MCF 10A (cell line): ENCODE measurements around the gene SS18L1. TPM values are rescaled to one million over a fixed set of nuclear protein-coding genes. Genes with fewer than 3 reads are reported as not detected.

Source experiments
- BruUV-seq: library from RNA; stranded (reverse); fragments of 400-500 nt; replicated peaks from 2 replicates; lab custom pipeline; 2021; lab: Mats Ljungman, UMichigan
- CTCF ChIA-PET: fragments of 300-600 bp; sonication (Branson Sonifier 250); formaldehyde crosslinking; extraction: SDS; loops from one replicate; lab custom pipeline; 2021; ENCODE audit warnings: antibody characterized with exemption, inconsistent platforms; lab: Yijun Ruan, JAX
- POLR2A ChIA-PET: fragments of 300-600, 350-650 bp; sonication (Branson Sonifier 250); formaldehyde crosslinking; extraction: SDS; loops from one replicate; lab custom pipeline; 2020; ENCODE audit warnings: antibody characterized with exemption, inconsistent platforms; lab: Yijun Ruan, JAX
- DNase-seq: peaks from one replicate; pipeline ENCODE4 v3.0.0-alpha.2; 2018; ENCODE audit not compliant: unreplicated experiment
- H3K27ac Mint-ChIP-seq: one replicate; pipeline ENCODE4 v1.8.0; 2022; ENCODE audit warnings: mild to moderate bottlenecking, low read depth, mixed read lengths; ENCODE audit not compliant: unreplicated experiment
- H3K27me3 Mint-ChIP-seq: one replicate; pipeline ENCODE4 v1.8.0; 2022; ENCODE audit warnings: mixed read lengths; ENCODE audit not compliant: insufficient read depth, unreplicated experiment
- H3K36me3 Mint-ChIP-seq: one replicate; pipeline ENCODE4 v1.8.0; 2022; ENCODE audit warnings: mild to moderate bottlenecking, moderate library complexity, mixed read lengths; ENCODE audit not compliant: insufficient read depth, unreplicated experiment
- H3K4me1 Mint-ChIP-seq: one replicate; pipeline ENCODE4 v1.8.0; 2022; ENCODE audit warnings: mixed read lengths; ENCODE audit not compliant: insufficient read depth, unreplicated experiment
- H3K4me3 Mint-ChIP-seq: one replicate; pipeline ENCODE4 v1.8.0; 2022; ENCODE audit warnings: mild to moderate bottlenecking, moderate library complexity, mixed read lengths; ENCODE audit not compliant: unreplicated experiment
- H3K9me3 Mint-ChIP-seq: one replicate; pipeline ENCODE4 v1.8.0; 2022; ENCODE audit warnings: mixed read lengths; ENCODE audit not compliant: unreplicated experiment
- intact Hi-C: fragments of 100-400 bp; cut with micrococcal nuclease; formaldehyde crosslinking; loops from 2 replicates; pipeline ENCODE4 v1.14.1; 2022
- total RNA-seq: library from RNA; stranded (reverse); gene quantifications from 2 replicates; pipeline ENCODE4 v1.2.3, GENCODE V29; 2022
- TF ChIP-seq, protein P1 (sequence below): fragments of 200-600 bp; IDR thresholded peaks from one replicate; pipeline ENCODE4 v1.8.0; 2022; ENCODE audit warnings: antibody characterized with exemption, mild to moderate bottlenecking; ENCODE audit not compliant: unreplicated experiment

Gene SS18L1
- total RNA-seq, 1 experiment from 2014 or later: 16.1 TPM

DNA sequence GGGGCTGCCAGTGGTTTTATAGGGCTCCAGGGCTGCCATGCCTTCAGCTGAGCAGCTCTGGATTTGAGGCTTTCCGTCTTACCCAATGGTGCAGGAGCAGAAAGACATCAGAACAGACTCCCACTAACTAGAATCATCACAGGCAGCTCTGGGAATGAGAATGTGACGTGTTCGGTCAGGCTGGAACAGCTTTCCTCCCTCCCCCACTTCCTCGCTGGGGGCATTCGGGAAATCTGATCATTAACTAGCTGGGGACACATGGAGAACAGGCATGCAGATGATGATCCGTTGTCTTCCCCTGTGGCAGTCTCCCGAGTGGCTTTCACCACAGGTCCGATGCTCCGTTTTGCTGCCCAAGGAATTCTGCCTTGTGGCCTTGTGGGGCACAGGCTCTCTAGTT, 33.7 kb downstream of the SS18L1 start:
- no TSS peak for BruUV-seq
- peaks cover 39% of the 10 kb centered on the region for H3K36me3 Mint-ChIP-seq
- TF ChIP-seq, protein P1, sequence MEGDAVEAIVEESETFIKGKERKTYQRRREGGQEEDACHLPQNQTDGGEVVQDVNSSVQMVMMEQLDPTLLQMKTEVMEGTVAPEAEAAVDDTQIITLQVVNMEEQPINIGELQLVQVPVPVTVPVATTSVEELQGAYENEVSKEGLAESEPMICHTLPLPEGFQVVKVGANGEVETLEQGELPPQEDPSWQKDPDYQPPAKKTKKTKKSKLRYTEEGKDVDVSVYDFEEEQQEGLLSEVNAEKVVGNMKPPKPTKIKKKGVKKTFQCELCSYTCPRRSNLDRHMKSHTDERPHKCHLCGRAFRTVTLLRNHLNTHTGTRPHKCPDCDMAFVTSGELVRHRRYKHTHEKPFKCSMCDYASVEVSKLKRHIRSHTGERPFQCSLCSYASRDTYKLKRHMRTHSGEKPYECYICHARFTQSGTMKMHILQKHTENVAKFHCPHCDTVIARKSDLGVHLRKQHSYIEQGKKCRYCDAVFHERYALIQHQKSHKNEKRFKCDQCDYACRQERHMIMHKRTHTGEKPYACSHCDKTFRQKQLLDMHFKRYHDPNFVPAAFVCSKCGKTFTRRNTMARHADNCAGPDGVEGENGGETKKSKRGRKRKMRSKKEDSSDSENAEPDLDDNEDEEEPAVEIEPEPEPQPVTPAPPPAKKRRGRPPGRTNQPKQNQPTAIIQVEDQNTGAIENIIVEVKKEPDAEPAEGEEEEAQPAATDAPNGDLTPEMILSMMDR: no peak
- no peaks in the 10 kb centered on the region for H3K9me3 Mint-ChIP-seq
- ChIA-PET POLR2A (interaction anchor here (0.8 to 1.0 kb wide), 3 partner anchors 10 to 111 kb away, joined by 3 to 4 read pairs (median 3); partner anchors contain the start of genes PSMA7 and SS18L1), CTCF (interaction anchor here (0.5 to 0.6 kb wide), 4 partner anchors 21 to 208 kb away, joined by 3 to 5 read pairs (median 3); no protein-coding TSS in a partner anchor)
- no peak overlapping the region for H3K4me3 Mint-ChIP-seq
- H3K27me3 Mint-ChIP-seq: no peaks in the 10 kb centered on the region
- no peaks in the 10 kb centered on the region for H3K4me1 Mint-ChIP-seq
- no peak overlapping the region for H3K27ac Mint-ChIP-seq
- no peak for DNase-seq
- intact Hi-C loops: no loop called here

DNA sequence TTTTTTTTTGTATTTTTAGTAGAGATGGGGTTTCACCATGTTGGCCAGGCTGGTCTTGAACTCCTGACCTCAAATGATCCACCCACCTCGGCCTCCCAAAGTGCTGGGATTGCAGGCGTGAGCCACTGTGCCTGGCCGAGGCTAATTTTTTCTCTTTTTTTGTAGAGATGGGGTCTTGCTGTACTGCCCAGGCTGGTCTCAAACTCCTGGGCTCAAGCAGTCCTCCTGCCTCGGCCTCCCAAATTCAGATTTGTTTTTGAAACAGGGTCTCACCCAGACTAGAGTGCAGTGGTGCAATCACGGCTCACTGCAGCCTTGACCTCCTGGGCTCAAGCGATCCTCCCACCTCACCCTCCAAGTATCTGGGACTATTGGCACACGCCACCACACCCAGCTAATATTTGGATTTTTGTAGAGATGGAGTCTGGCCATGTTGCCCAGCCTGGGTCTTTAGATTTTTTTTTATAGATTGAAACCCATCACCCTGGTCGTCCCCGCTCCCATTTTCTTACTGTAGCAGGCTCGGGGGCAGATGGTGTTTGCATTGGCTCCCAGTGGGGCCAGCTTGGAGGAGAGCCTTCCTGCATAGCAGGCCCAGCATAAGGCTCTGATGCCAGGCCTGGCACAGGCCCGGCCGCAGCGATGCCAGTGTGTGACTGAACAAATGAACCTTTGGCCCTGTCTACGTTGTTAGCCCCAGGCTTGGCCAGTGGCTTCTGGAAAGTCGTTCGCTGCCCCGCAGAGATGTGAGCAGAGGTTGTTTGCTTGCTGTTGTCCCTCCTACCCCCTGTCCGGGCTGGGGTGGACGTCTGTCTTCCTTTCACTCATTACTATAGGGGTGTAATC, 35.0 kb downstream of the SS18L1 start:
- no peak overlapping the region for H3K4me3 Mint-ChIP-seq
- ChIA-PET POLR2A (no interaction called here), CTCF (no interaction called here)
- BruUV-seq: no TSS peak
- intact Hi-C loops: no loop called here
- H3K9me3 Mint-ChIP-seq: no peaks in the 10 kb centered on the region
- H3K27ac Mint-ChIP-seq: no peak overlapping the region
- TF ChIP-seq, protein P1: no peak
- no peaks in the 10 kb centered on the region for H3K27me3 Mint-ChIP-seq
- no peak for DNase-seq
- peaks cover 40% of the 10 kb centered on the region for H3K36me3 Mint-ChIP-seq
- H3K4me1 Mint-ChIP-seq: no peaks in the 10 kb centered on the region

DNA sequence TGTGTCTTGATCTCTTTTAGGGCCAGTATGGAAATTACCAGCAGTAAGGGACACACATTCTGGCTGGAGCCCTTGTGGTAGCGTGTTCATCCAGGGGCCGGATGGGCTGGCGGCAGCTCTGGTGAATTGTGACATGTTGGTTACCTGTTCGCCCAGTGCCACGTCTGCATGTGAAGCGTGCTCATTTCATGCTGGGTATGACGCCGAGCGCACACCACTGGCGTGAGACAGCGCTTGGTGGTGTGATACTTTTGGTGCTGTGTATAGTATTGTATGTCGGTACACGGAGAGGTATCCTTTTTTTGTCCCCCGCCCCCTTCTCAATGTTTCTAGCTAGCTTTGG, 35.6 kb downstream of the SS18L1 start:
- DNase-seq: no peak
- TF ChIP-seq, protein P1: no peak
- Mint-ChIP-seq H3K27ac (no peak overlapping the region), H3K4me1 (peaks cover 1% of the 10 kb centered on the region), H3K36me3 (peaks cover 38% of the 10 kb centered on the region), H3K4me3 (no peak overlapping the region), H3K9me3 (no peaks in the 10 kb centered on the region), H3K27me3 (no peaks in the 10 kb centered on the region)
- ChIA-PET CTCF (interaction anchor here (0.7 kb wide), 1 partner anchor 112 kb away, joined by 3 read pairs; no protein-coding TSS in a partner anchor), POLR2A (no interaction called here)
- no TSS peak for BruUV-seq
- intact Hi-C loops: no loop called here

DNA sequence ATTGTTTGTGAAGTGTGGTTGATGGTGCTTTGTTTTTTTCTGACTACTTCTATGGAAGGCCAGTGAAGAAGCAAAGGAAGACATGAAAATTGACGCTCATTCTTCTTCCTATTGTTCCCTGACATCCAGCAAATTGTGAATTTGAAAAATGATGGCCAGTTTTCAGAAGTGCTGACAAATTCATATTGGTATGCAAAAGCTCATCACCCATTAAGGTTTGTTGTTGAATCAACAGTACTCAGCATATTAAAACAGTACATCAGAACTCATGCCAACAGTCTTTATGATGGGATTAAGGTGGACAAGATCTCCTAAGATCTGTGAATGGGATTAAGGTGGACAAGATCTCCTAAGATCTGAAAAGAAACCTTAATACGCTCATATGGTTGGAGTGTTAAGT, 38.2 kb downstream of the SS18L1 start:
- Mint-ChIP-seq H3K36me3 (peaks cover 27% of the 10 kb centered on the region), H3K9me3 (no peaks in the 10 kb centered on the region), H3K4me1 (peaks cover 10% of the 10 kb centered on the region), H3K27me3 (no peaks in the 10 kb centered on the region), H3K27ac (peak overlapping the region; percentile 99), H3K4me3 (peak overlapping the region; percentile 95)
- TF ChIP-seq, protein P1: no peak
- ChIA-PET CTCF (interaction anchor here (1.6 kb wide), 1 partner anchor 171 kb away, joined by 4 read pairs; no protein-coding TSS in a partner anchor), POLR2A (interaction anchor here (0.8 to 1.8 kb wide), 7 partner anchors 9 to 205 kb away, joined by 3 to 6 read pairs (median 5); partner anchors contain the start of gene RPS21)
- DNase-seq: no peak
- BruUV-seq: no TSS peak
- intact Hi-C loops: no loop called here
